ENCODE data around the gene RASSF6. TPM values are rescaled to one million over a fixed set of nuclear protein-coding genes. Genes with fewer than 3 reads are reported as not detected.

The RASSF6 gene
- total and polyA plus RNA-seq, 3 donors from 2014 or later: 0.06 to 0.17 (median 0.08) TPM

DNA sequence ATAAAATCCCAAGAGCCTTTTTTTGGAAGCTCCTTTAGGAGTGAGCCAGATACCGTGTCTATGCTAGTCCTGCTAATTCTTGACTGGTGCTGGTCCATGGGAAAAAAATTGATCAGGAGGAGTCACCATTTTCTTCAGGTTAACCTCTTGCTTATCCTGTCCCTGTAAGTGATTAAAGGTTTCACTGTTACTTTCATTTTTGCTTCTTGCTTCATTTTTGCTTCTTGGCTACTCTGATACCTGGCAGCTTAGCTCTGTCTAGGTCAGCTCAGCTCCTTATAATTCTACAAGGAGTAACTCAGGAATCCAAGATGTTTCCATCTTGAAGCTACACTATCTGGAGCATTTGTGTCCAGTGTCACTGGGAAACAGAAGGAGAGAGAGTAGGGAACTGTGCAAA is 93.0 kb downstream of the RASSF6 start:
- 86 to 91% methylated on average over 1 of the region's 1 CpG for WGBS, 2 donors
- H3K4me1 ChIP-seq: no peaks in the 10 kb centered on the region
- no peak overlapping the region for H3K4me3 ChIP-seq
- H3K36me3 ChIP-seq (ENCODE audit: low read depth, missing control alignments): no peaks in the 10 kb centered on the region
- DNase-seq: no peak
- no peak overlapping the region for H3K27ac ChIP-seq
- intact Hi-C loops (cut with DNase I; ENCODE audit: low total_unique reads): no loop called here
- H3K9me3 ChIP-seq: no peaks in the 10 kb centered on the region
- H3K27me3 ChIP-seq: no peaks in the 10 kb centered on the region
- TF ChIP-seq, protein P1, sequence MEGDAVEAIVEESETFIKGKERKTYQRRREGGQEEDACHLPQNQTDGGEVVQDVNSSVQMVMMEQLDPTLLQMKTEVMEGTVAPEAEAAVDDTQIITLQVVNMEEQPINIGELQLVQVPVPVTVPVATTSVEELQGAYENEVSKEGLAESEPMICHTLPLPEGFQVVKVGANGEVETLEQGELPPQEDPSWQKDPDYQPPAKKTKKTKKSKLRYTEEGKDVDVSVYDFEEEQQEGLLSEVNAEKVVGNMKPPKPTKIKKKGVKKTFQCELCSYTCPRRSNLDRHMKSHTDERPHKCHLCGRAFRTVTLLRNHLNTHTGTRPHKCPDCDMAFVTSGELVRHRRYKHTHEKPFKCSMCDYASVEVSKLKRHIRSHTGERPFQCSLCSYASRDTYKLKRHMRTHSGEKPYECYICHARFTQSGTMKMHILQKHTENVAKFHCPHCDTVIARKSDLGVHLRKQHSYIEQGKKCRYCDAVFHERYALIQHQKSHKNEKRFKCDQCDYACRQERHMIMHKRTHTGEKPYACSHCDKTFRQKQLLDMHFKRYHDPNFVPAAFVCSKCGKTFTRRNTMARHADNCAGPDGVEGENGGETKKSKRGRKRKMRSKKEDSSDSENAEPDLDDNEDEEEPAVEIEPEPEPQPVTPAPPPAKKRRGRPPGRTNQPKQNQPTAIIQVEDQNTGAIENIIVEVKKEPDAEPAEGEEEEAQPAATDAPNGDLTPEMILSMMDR (IDR thresholded peaks at IDR 0.05): no peak
- TF ChIP-seq POLR2A (IDR thresholded peaks at IDR 0.05): no peak

DNA sequence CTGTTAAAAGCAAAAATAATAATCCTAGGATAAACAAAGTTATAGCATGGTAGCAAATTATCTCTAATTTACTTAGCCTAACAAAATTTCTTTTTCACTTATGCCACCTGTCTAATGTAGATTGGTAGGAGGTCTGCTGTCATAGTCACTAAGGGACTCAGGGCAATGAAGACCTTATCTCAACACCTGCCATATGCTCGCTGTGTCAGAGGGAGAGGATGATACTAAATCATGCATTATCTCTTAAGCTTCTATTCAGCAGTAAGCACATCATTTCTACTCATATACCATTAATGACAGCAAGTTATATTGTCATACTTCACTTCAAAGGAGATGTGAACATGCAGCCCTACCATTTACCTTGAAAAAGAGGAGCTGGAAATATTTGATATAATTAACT is 94.6 kb downstream of the RASSF6 start:
- intact Hi-C loops (cut with DNase I; ENCODE audit: low total_unique reads): no loop called here
- Histone ChIP-seq H3K4me1 (no peaks in the 10 kb centered on the region), H3K27me3 (no peaks in the 10 kb centered on the region), H3K27ac (no peak overlapping the region), H3K36me3 (ENCODE audit: low read depth, missing control alignments) (no peaks in the 10 kb centered on the region), H3K4me3 (no peak overlapping the region), H3K9me3 (no peaks in the 10 kb centered on the region)
- DNase-seq: no peak
- WGBS, 2 donors: 38 to 43% methylated on average over 1 of the region's 1 CpG
- TF ChIP-seq, protein P1 (IDR thresholded peaks at IDR 0.05): no peak
- TF ChIP-seq POLR2A (IDR thresholded peaks at IDR 0.05): no peak

DNA sequence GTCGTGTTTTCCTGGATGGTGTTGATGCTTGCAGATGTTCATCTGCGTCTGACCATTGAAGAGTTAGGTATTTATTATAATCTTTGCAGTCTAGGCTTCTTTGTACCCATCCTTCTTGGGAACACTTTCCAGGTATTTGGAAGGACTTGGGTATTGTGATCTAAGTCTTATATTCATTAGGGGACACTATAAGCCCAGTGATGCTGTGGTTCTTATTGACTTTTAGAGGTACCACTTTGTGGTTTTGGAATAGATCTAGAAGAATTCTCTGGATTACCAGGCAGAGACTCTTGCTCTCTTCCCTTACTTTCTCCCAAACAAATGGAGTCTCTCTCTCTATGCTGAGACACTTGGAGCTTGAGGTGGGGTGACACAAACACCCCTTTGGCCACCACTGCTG is 97.1 kb downstream of the RASSF6 start:
- H3K4me3 ChIP-seq: no peak overlapping the region
- no peak for TF ChIP-seq POLR2A (IDR thresholded peaks at IDR 0.05)
- TF ChIP-seq, protein P1 (IDR thresholded peaks at IDR 0.05): no peak
- no peaks in the 10 kb centered on the region for H3K36me3 ChIP-seq (ENCODE audit: low read depth, missing control alignments)
- WGBS, 2 donors: 94 to 95% methylated on average over 2 of the region's 2 CpGs
- no peaks in the 10 kb centered on the region for H3K4me1 ChIP-seq
- H3K27ac ChIP-seq: no peak overlapping the region
- DNase-seq: no peak
- intact Hi-C loops (cut with DNase I; ENCODE audit: low total_unique reads): no loop called here
- no peaks in the 10 kb centered on the region for H3K27me3 ChIP-seq
- H3K9me3 ChIP-seq: no peaks in the 10 kb centered on the region

Small RNAs within 50 kb of the gene (small RNA-seq; reads per million reads assigned to genes)
- 0 reads per million in 2 donors for gene AC074250.1

Other genes starting within 250 kb of the RASSF6 start
- gene ALB, start 216.1 kb downstream of the RASSF6 start, total RNA-seq: 1 to 10 TPM; 3.5 to 5.0 TPM
- gene ALB, start 216.1 kb downstream of the RASSF6 start, polyA plus RNA-seq (ENCODE audit: insufficient read depth, low read depth, low replicate concordance): 6.9 TPM
- gene AFP, start 184.2 kb downstream of the RASSF6 start, total RNA-seq: not detected
- 0.16 TPM for gene AFP, start 184.2 kb downstream of the RASSF6 start, polyA plus RNA-seq (ENCODE audit: insufficient read depth, low read depth, low replicate concordance)
- gene AFM, start 138.7 kb downstream of the RASSF6 start, total RNA-seq: under 1 TPM in 1 of 2 donors, not detected in 1; 0.19 TPM
- 0.20 TPM for gene AFM, start 138.7 kb downstream of the RASSF6 start, polyA plus RNA-seq (ENCODE audit: insufficient read depth, low read depth, low replicate concordance)
- not detected for gene CXCL8, start 120.1 kb upstream of the RASSF6 start, total RNA-seq
- gene CXCL8, start 120.1 kb upstream of the RASSF6 start, polyA plus RNA-seq (ENCODE audit: insufficient read depth, low read depth, low replicate concordance): 0.66 TPM
- 1 to 10 TPM; 1.2 to 1.7 TPM for gene CXCL6, start 216.2 kb upstream of the RASSF6 start, total RNA-seq
- gene CXCL6, start 216.2 kb upstream of the RASSF6 start, polyA plus RNA-seq (ENCODE audit: insufficient read depth, low read depth, low replicate concordance): 0.54 TPM
- not detected for gene PF4V1, start 232.9 kb upstream of the RASSF6 start, total RNA-seq
- gene PF4V1, start 232.9 kb upstream of the RASSF6 start, polyA plus RNA-seq (ENCODE audit: insufficient read depth, low read depth, low replicate concordance): not detected
- gene CXCL1, start 249.0 kb upstream of the RASSF6 start, total RNA-seq: under 1 TPM in 1 of 2 donors, not detected in 1; 0.74 TPM
- 1.5 TPM for gene CXCL1, start 249.0 kb upstream of the RASSF6 start, polyA plus RNA-seq (ENCODE audit: insufficient read depth, low read depth, low replicate concordance)